HepG2 (cell line): ENCODE data around the gene TIPRL. TPM values are rescaled to one million over a fixed set of nuclear protein-coding genes. Genes with fewer than 3 reads are reported as not detected.
"Not testable (repeated sequence)": the region's sequence is repeated elsewhere in the genome, so short reads cannot be mapped to it uniquely, and the experiment has no call there.

Source experiments
- ATAC-seq: fragments of 200-7000 bp; cut with Tn5 transposase; 3 replicates; pipeline ENCODE4 v1.9.1; 2020; ENCODE audit warnings: mild to moderate bottlenecking, moderate library complexity
- BruUV-seq: library from RNA; stranded (reverse); fragments of 400-500 nt; replicated peaks from 2 replicates; lab custom pipeline; 2021; lab: Mats Ljungman, UMichigan
- CTCF ChIA-PET: fragments of 300-600 bp; formaldehyde crosslinking; extraction: SDS; loops from one replicate; lab custom pipeline; 2021; ENCODE audit warnings: low total read pairs, inconsistent platforms, low intra/inter-chr PET ratio; lab: Yijun Ruan, JAX
- POLR2A ChIA-PET: fragments of 350-600 bp; sonication (Branson Sonifier 250); formaldehyde crosslinking; loops from one replicate; lab custom pipeline; 2020; ENCODE audit warnings: antibody characterized with exemption, inconsistent platforms; lab: Yijun Ruan, JAX
- DNase-seq: peaks from one replicate; pipeline ENCODE4 v3.0.0-alpha.2; 2015; ENCODE audit warnings: low spot score
- FAIRE-seq: peaks from 3 replicates; lab custom pipeline; 2011; peaks lifted over from hg19 to GRCh38; lab: Jason Lieb, UNC
- H2AFZ ChIP-seq: one replicate; pipeline ENCODE4 v1.6.1; 2011; ENCODE audit warnings: low read length, inconsistent platforms
- H3K27ac ChIP-seq: fragments of 300-600 bp; 3 replicates; pipeline ENCODE4 v1.8.0; 2011; ENCODE audit warnings: mixed run types, mild to moderate bottlenecking, mixed read lengths, low read length, inconsistent platforms; ENCODE audit not compliant: insufficient read depth; ENCODE audit errors: extremely low read length
- H3K27me3 ChIP-seq, 2 experiments: fragments of 200-600 bp in 1 of 2; 2 replicates in 1 of 2; 3 replicates in 1 of 2; pipeline versions ENCODE4 v1.6.0 to v1.8.0; 2011; ENCODE audit warnings: low read length in 2 of 2, mild to moderate bottlenecking in 2 of 2, moderate library complexity in 2 of 2, inconsistent platforms in 1 of 2; ENCODE audit not compliant: insufficient read depth in 2 of 2, control insufficient read depth in 1 of 2
- H3K36me3 ChIP-seq, 2 experiments: fragments of 200-600 bp in 1 of 2; replicated peaks in 1 of 2; 2 replicates in 1 of 2; 3 replicates in 1 of 2; pipeline versions ENCODE4 v1.5.1 to v1.8.0; 2011; ENCODE audit warnings: low read length in 2 of 2, inconsistent platforms in 1 of 2; ENCODE audit not compliant: insufficient read depth in 2 of 2, control insufficient read depth in 1 of 2
- H3K4me1 ChIP-seq: 2 replicates; pipeline ENCODE4 v1.5.1; 2012; ENCODE audit warnings: low read length, inconsistent platforms; ENCODE audit not compliant: insufficient read depth
- H3K4me2 ChIP-seq: 2 replicates; pipeline ENCODE4 v1.6.0; 2011; ENCODE audit warnings: low read depth, low read length, inconsistent platforms
- H3K4me3 ChIP-seq, 3 experiments: fragments of 200-600 bp in 1 of 3; sonication (generic), shearing (Covaris generic) in 1 of 3; replicated peaks in 1 of 3; 2 replicates each; pipeline ENCODE4 v1.5.1; 2011 to 2016; ENCODE audit warnings: low read length in 3 of 3, inconsistent platforms in 2 of 3, low read depth in 2 of 3, mild to moderate bottlenecking in 2 of 3, control low read depth in 1 of 3, mixed read lengths in 1 of 3; ENCODE audit not compliant: insufficient read depth in 1 of 3
- H3K79me2 ChIP-seq: one replicate; pipeline ENCODE4 v1.6.1; 2011; ENCODE audit warnings: low read length, inconsistent platforms; ENCODE audit not compliant: insufficient read depth
- H3K9ac ChIP-seq: 2 replicates; pipeline ENCODE4 v1.6.0; 2011; ENCODE audit warnings: mild to moderate bottlenecking, low read depth, low read length, inconsistent platforms; ENCODE audit not compliant: insufficient read depth
- H3K9me3 ChIP-seq: 2 replicates; pipeline ENCODE4 v1.5.1; 2012; ENCODE audit warnings: mild to moderate bottlenecking, low read length
- H4K20me1 ChIP-seq: 2 replicates; pipeline ENCODE4 v1.6.0; 2011; ENCODE audit warnings: inconsistent platforms, mild to moderate bottlenecking, low read length, moderate library complexity; ENCODE audit not compliant: insufficient read depth
- ADNP ChIP-seq: sonication (generic); formaldehyde crosslinking; IDR thresholded peaks from 2 replicates; pipeline ENCODE4 v1.4.0; 2020; ENCODE audit warnings: missing genetic modification reagents
- ATAD3A ChIP-seq: sonication (generic); formaldehyde crosslinking; IDR thresholded peaks from 2 replicates; pipeline ENCODE4 v1.4.0; 2020; ENCODE audit warnings: missing genetic modification reagents
- FLYWCH1 ChIP-seq: sonication (generic); formaldehyde crosslinking; IDR thresholded peaks from 2 replicates; pipeline ENCODE4 v1.8.1; 2023; ENCODE audit warnings: mild to moderate bottlenecking, missing genetic modification reagents
- SCMH1 ChIP-seq: sonication (generic); formaldehyde crosslinking; IDR thresholded peaks from 2 replicates; pipeline ENCODE4 v1.9.0; 2021; ENCODE audit warnings: missing genetic modification reagents, mild to moderate bottlenecking, borderline replicate concordance
- TMF1 ChIP-seq: sonication (generic); formaldehyde crosslinking; IDR thresholded peaks from 2 replicates; pipeline ENCODE4 v1.8.1; 2022; ENCODE audit warnings: low read depth, missing genetic modification reagents
- ZBTB7A ChIP-seq: sonication (generic); formaldehyde crosslinking; IDR thresholded peaks from 2 replicates; pipeline ENCODE4 v1.8.0; 2022; ENCODE audit warnings: mild to moderate bottlenecking, missing genetic modification reagents
- ZNF383 ChIP-seq: sonication (generic); formaldehyde crosslinking; IDR thresholded peaks from 2 replicates; pipeline ENCODE4 v1.4.0; 2020; ENCODE audit warnings: missing genetic modification reagents, mild to moderate bottlenecking, borderline replicate concordance
- ZNF674 ChIP-seq: sonication (generic); formaldehyde crosslinking; IDR thresholded peaks from 2 replicates; pipeline ENCODE4 v1.5.0; 2020; ENCODE audit warnings: low read depth, mild to moderate bottlenecking, missing genetic modification reagents
- WGBS: methylation state at CpG from one replicate; pipeline ENCODE4 v1.1.6; 2017; ENCODE audit warnings: low lambda C conversion rate; 5-methylcytosine and 5-hydroxymethylcytosine counted together
- in situ Hi-C: cut with HindIII; loops from 2 replicates; pipeline ENCODE4 v1.10.0; 2017; ENCODE audit warnings: low pct_unique_long_range_greater_than_20kb; ENCODE audit not compliant: extremely low pct_ligation_motif_present
- intact Hi-C: fragments of 100-400 bp; cut with micrococcal nuclease; formaldehyde crosslinking; loops from one replicate; pipeline ENCODE4 v1.10.0; 2022; ENCODE audit not compliant: unreplicated experiment
- polyA plus RNA-seq, 8 experiments: library from polyadenylated mRNA; depleted of rRNA in 3 of 8; stranded (reverse) in 7 of 8; unstranded in 1 of 8; fragments of >200 nt; fragmentation: Illumina TruSeq in 4 of 8; extraction: Trizol in 4 of 8; gene quantifications; 2 replicates each; pipeline versions ENCODE4 v1.2.1 to v1.2.3, GENCODE V29; 2011 to 2016; ENCODE audit warnings: low read depth in 4 of 8, missing spikeins in 1 of 8, mixed read lengths in 1 of 8; ENCODE audit not compliant: insufficient read depth in 1 of 8
- total RNA-seq, 5 experiments: library from RNA; depleted of rRNA; stranded (reverse); fragments of >200 nt; fragmentation: Illumina TruSeq; extraction: Trizol; gene quantifications; 2 replicates each; pipeline ENCODE4 v1.2.3, GENCODE V29; 2016; ENCODE audit warnings: low read depth in 1 of 5
- TF ChIP-seq, protein P1 (sequence below): sonication (generic); formaldehyde crosslinking; IDR thresholded peaks from 2 replicates; pipeline ENCODE4 v1.5.0; 2020; ENCODE audit warnings: mild to moderate bottlenecking, missing genetic modification reagents, borderline replicate concordance

Gene TIPRL
- total and polyA plus RNA-seq, 2 of the 13 experiments (the other 11 are each of a cell fraction or from before 2014, with no cell fraction given): 10.1 to 22.8 TPM

DNA sequence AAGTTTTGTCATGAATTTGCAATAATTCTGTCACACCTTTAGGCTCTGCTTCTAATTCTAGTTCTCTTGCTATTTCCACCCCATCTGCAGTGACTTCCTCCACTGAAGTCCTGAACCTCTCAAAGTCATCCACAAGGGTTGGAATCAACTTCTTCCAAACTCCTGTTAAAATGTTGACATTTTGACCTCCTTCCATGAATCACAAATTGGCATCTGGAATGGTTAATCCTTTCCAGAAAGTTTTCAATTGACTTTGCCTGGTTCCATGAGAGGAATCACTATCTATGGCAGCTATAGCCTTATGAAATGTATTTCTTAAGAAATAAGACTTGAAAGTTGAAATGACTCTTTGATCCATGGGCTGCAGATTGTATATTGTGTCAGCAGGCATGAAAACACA lies 27.3 kb downstream of the TIPRL start (continued):
- TF ChIP-seq ZNF674 (no peak), SCMH1 (CRISPR knock-in tag) (no peak), ADNP (CRISPR knock-in tag) (no peak), ZNF383 (CRISPR knock-in tag) (no peak), ATAD3A (CRISPR knock-in tag) (no peak), FLYWCH1 (CRISPR knock-in tag) (no peak), ZBTB7A (no peak), TMF1 (CRISPR knock-in tag) (no peak)
- TF ChIP-seq, protein P1, sequence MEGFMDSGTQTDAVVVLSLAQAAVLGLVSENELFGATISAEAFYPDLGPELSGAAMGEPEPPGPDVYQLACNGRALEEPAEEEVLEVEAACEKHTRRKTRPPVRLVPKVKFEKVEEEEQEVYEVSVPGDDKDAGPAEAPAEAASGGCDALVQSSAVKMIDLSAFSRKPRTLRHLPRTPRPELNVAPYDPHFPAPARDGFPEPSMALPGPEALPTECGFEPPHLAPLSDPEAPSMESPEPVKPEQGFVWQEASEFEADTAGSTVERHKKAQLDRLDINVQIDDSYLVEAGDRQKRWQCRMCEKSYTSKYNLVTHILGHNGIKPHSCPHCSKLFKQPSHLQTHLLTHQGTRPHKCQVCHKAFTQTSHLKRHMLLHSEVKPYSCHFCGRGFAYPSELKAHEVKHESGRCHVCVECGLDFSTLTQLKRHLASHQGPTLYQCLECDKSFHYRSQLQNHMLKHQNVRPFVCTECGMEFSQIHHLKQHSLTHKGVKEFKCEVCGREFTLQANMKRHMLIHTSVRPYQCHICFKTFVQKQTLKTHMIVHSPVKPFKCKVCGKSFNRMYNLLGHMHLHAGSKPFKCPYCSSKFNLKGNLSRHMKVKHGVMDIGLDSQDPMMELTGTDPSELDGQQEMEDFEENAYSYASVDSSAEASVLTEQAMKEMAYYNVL: no peak

DNA sequence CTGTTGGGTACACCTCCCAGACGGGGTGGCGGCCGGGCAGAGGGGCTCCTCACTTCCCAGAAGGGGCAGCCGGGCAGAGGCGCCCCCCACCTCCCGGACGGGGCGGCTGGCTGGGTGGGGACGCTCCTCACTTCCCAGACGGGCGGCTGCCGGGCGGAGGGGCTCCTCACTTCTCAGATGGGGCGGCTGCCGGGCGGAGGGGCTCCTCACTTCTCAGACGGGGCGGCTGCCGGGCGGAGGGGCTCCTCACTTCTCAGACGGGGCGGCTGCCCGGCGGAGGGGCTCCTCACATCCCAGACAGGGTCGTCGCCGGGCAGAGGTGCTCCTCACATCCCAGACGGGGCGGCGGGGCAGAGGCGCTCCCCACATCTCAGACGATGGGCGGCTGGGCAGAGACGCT lies 28.9 kb downstream of the TIPRL start:
- BruUV-seq, DNase-seq, H3K27me3 ChIP-seq, H4K20me1 ChIP-seq, H3K27ac ChIP-seq, H3K4me2 ChIP-seq, in situ Hi-C loops, H3K9me3 ChIP-seq, FAIRE-seq, POLR2A ChIA-PET, H3K79me2 ChIP-seq, intact Hi-C loops, H2AFZ ChIP-seq, H3K4me3 ChIP-seq, ATAC-seq, CTCF ChIA-PET, H3K36me3 ChIP-seq, H3K9ac ChIP-seq: not testable (repeated sequence)
- H3K4me1 ChIP-seq: peaks cover 28% of the 10 kb centered on the region
- 95% methylated on average over 8 of the region's 34 CpGs for whole genome bisulfite sequencing
